GM12878 (cell line): ENCODE data around the gene PIGB. TPM values are rescaled to one million over a fixed set of nuclear protein-coding genes. Genes with fewer than 3 reads are reported as not detected.
A peak's percentile ranks its signal among the peaks of the same experiment; 100 is the strongest.

ENCODE experiments used
- ATAC-seq: fragments of 200-7000 bp; cut with Tn5 transposase; 3 replicates; pipeline ENCODE4 v1.9.1; 2020; ENCODE audit warnings: mild to moderate bottlenecking, moderate library complexity
- BruUV-seq: library from RNA; stranded (reverse); fragments of 400-500 nt; replicated peaks from 2 replicates; lab custom pipeline; 2021; lab: Mats Ljungman, UMichigan
- CTCF ChIA-PET: fragments of 300-600 bp; sonication (Branson Sonifier 250); formaldehyde crosslinking; extraction: SDS; loops from one replicate; lab custom pipeline; 2021; ENCODE audit warnings: inconsistent platforms; lab: Yijun Ruan, JAX
- POLR2A ChIA-PET: fragments of 350-600 bp; formaldehyde crosslinking; extraction: SDS; loops from one replicate; lab custom pipeline; 2021; ENCODE audit warnings: inconsistent platforms; lab: Charles Lee
- RAD21 ChIA-PET: fragments of 300-600 bp; sonication (Branson Sonifier 250); formaldehyde crosslinking; loops from one replicate; lab custom pipeline; 2023; ENCODE audit warnings: antibody characterized with exemption; ENCODE audit not compliant: unreplicated experiment; lab: Charles Lee
- SMC1A ChIA-PET: fragments of 300-600 bp; sonication (Branson Sonifier 250); formaldehyde crosslinking; loops from one replicate; lab custom pipeline; 2023; ENCODE audit not compliant: unreplicated experiment, uncharacterized antibody; lab: Charles Lee
- DNase-seq: peaks from one replicate; pipeline ENCODE4 v3.0.0-alpha.2; 2011; ENCODE audit warnings: low read depth, low spot score
- FAIRE-seq: peaks from 3 replicates; lab custom pipeline; 2011; peaks lifted over from hg19 to GRCh38; lab: Jason Lieb, UNC
- H2AFZ ChIP-seq: 2 replicates; pipeline ENCODE4 v1.6.0; 2011; ENCODE audit warnings: low read depth, low read length, control low read depth; ENCODE audit not compliant: control insufficient read depth
- H3K27ac ChIP-seq: 2 replicates; pipeline ENCODE4 v1.5.1; 2011; ENCODE audit warnings: control low read depth; ENCODE audit not compliant: control insufficient read depth, insufficient read depth
- H3K27me3 ChIP-seq, 2 experiments: replicated peaks in 1 of 2; 2 replicates each; pipeline versions ENCODE4 v1.6.0 to v1.6.1; 2011; ENCODE audit warnings: low read length in 1 of 2; ENCODE audit not compliant: control insufficient read depth in 2 of 2, insufficient read depth in 2 of 2
- H3K36me3 ChIP-seq, 2 experiments: 2 replicates each; pipeline ENCODE4 v1.5.1; 2011; ENCODE audit warnings: low read length in 1 of 2; ENCODE audit not compliant: control insufficient read depth in 2 of 2, insufficient read depth in 2 of 2
- H3K4me1 ChIP-seq: 2 replicates; pipeline ENCODE4 v1.6.1; 2011; ENCODE audit warnings: mild to moderate bottlenecking, low read length, moderate library complexity, mixed read lengths; ENCODE audit not compliant: control insufficient read depth, insufficient read depth
- H3K4me2 ChIP-seq: 2 replicates; pipeline ENCODE4 v1.6.0; 2011; ENCODE audit warnings: control low read depth; ENCODE audit not compliant: control insufficient read depth, insufficient read depth
- H3K4me3 ChIP-seq: fragments of 200-600 bp; sonication (generic); 2 replicates; pipeline ENCODE4 v1.5.1; 2016
- H3K79me2 ChIP-seq: 2 replicates; pipeline ENCODE4 v1.6.0; 2011; ENCODE audit warnings: low read length; ENCODE audit not compliant: control insufficient read depth, insufficient read depth
- H3K9ac ChIP-seq: 2 replicates; pipeline ENCODE4 v1.8.0; 2011; ENCODE audit warnings: low read length, control low read depth, mixed read lengths; ENCODE audit not compliant: control insufficient read depth, insufficient read depth
- H3K9me3 ChIP-seq: replicated peaks from 3 replicates; pipeline ENCODE4 v1.5.1; 2011; ENCODE audit warnings: mild to moderate bottlenecking, low read length; ENCODE audit not compliant: control insufficient read depth, insufficient read depth
- H4K20me1 ChIP-seq: 2 replicates; pipeline ENCODE4 v1.6.0; 2011; ENCODE audit not compliant: control insufficient read depth, insufficient read depth
- CEBPZ ChIP-seq: fragments of 150-350 bp; IDR thresholded peaks from 2 replicates; pipeline ENCODE4 v1.6.1; 2016; ENCODE audit warnings: low read depth, low read length
- DPF2 ChIP-seq: fragments of 450-650 bp; IDR thresholded peaks from 2 replicates; pipeline ENCODE4 v1.6.1; 2017; ENCODE audit warnings: mild to moderate bottlenecking
- ETV6 ChIP-seq, 2 experiments: fragments of 450-650 bp in 1 of 2; IDR thresholded peaks in 1 of 2; conservative IDR thresholded peaks in 1 of 2; 2 replicates each; pipeline ENCODE4 v1.6.1; 2014; ENCODE audit warnings: antibody characterized with exemption in 1 of 2, borderline replicate concordance in 1 of 2, low read depth in 1 of 2, mild to moderate bottlenecking in 1 of 2, moderate library complexity in 1 of 2
- HDAC6 ChIP-seq: fragments of 200-600 bp; sonication (generic); IDR thresholded peaks from one replicate; pipeline ENCODE4 v1.8.0; 2017; ENCODE audit warnings: antibody characterized with exemption; ENCODE audit not compliant: unreplicated experiment
- HDGF ChIP-seq: fragments of 450-650 bp; IDR thresholded peaks from 2 replicates; pipeline ENCODE4 v1.6.1; 2016; ENCODE audit warnings: antibody characterized with exemption
- KAT2A ChIP-seq: conservative IDR thresholded peaks from 2 replicates; pipeline ENCODE4 v1.6.1; 2011; ENCODE audit warnings: low read depth, low read length; ENCODE audit not compliant: control insufficient read depth
- MTA3 ChIP-seq: IDR thresholded peaks from 2 replicates; pipeline ENCODE4 v1.6.1; 2012; ENCODE audit warnings: low read length, inconsistent platforms, borderline replicate concordance
- NFXL1 ChIP-seq: fragments of 450-650 bp; IDR thresholded peaks from 2 replicates; pipeline ENCODE4 v1.6.1; 2017; ENCODE audit warnings: antibody characterized with exemption, mild to moderate bottlenecking, borderline replicate concordance
- RBBP5 ChIP-seq: fragments of 200-600 bp; sonication (generic); conservative IDR thresholded peaks from 2 replicates; pipeline ENCODE4 v1.6.1; 2016
- SREBF2 ChIP-seq: IDR thresholded peaks from 2 replicates; pipeline ENCODE4 v1.6.1; 2012; ENCODE audit warnings: mild to moderate bottlenecking, low read length
- STAT1 ChIP-seq: fragments of 450-650 bp; conservative IDR thresholded peaks from 2 replicates; pipeline ENCODE4 v1.6.1; 2014; ENCODE audit warnings: antibody characterized with exemption, mild to moderate bottlenecking
- STAT3 ChIP-seq: IDR thresholded peaks from 2 replicates; pipeline ENCODE4 v1.6.1; 2011; ENCODE audit warnings: low read depth, low read length, improper control_type of control experiment
- TAF1 ChIP-seq: IDR thresholded peaks from 2 replicates; pipeline ENCODE4 v1.6.1; 2011; ENCODE audit warnings: mild to moderate bottlenecking, low read depth, low read length, borderline replicate concordance
- YY1 ChIP-seq: IDR thresholded peaks from 2 replicates; pipeline ENCODE4 v1.6.1; 2011; ENCODE audit warnings: low read depth, mild to moderate bottlenecking, low read length
- WGBS: methylation state at CpG from one replicate; pipeline ENCODE4 v1.1.6; 2016; ENCODE audit warnings: low lambda C conversion rate; ENCODE audit not compliant: insufficient replicate concordance, insufficient coverage; ENCODE audit errors: missing lambda C conversion rate; 5-methylcytosine and 5-hydroxymethylcytosine counted together
- in situ Hi-C: fragments of 300-500 bp; cut with MboI; formaldehyde crosslinking; loops from 9 replicates; pipeline ENCODE4 v1.14.3; 2018; ENCODE audit warnings: mixed read lengths
- intact Hi-C: fragments of 100-400 bp; cut with micrococcal nuclease; formaldehyde crosslinking; loops from one replicate; pipeline ENCODE4 v1.14.2; 2022; ENCODE audit not compliant: unreplicated experiment
- polyA plus RNA-seq, 11 experiments: library from polyadenylated mRNA; depleted of rRNA in 4 of 11; unstranded in 6 of 11; stranded (reverse) in 5 of 11; fragments of >200 nt; fragmentation: Nextera tagmentation in 4 of 11; fragmentation: Illumina TruSeq in 1 of 11; extraction: Ambion mirVana in 4 of 11; extraction: Trizol in 1 of 11; gene quantifications; 1 replicate in 1 of 11; 2 replicates in 10 of 11; pipeline versions ENCODE4 v1.2.1 to v1.2.3, GENCODE V29; 2011 to 2016; ENCODE audit warnings: inconsistent platforms in 2 of 11, missing spikeins in 2 of 11, low read depth in 1 of 11
- total RNA-seq, 4 experiments: library from RNA; depleted of rRNA in 3 of 4; stranded (reverse); fragments of >200 nt in 3 of 4; fragmentation: Illumina TruSeq in 1 of 4; extraction: Trizol in 1 of 4; gene quantifications; 2 replicates each; pipeline versions ENCODE4 v1.2.1 to v1.2.3, GENCODE V29; 2013 to 2021
- TF ChIP-seq, protein P1 (sequence below): fragments of 450-650 bp; IDR thresholded peaks from 2 replicates; pipeline ENCODE4 v1.6.1; 2017; ENCODE audit warnings: mild to moderate bottlenecking, moderate library complexity
- TF ChIP-seq, protein P2 (sequence below): IDR thresholded peaks from 2 replicates; pipeline ENCODE4 v1.6.1; 2012; ENCODE audit warnings: low read depth, low read length, improper control_type of control experiment

PIGB gene
- total and polyA plus RNA-seq, 10 of the 15 experiments (the other 5 are each of a cell fraction or from before 2014, with no cell fraction given): 17.9 to 46.0 (median 25.2) TPM

DNA sequence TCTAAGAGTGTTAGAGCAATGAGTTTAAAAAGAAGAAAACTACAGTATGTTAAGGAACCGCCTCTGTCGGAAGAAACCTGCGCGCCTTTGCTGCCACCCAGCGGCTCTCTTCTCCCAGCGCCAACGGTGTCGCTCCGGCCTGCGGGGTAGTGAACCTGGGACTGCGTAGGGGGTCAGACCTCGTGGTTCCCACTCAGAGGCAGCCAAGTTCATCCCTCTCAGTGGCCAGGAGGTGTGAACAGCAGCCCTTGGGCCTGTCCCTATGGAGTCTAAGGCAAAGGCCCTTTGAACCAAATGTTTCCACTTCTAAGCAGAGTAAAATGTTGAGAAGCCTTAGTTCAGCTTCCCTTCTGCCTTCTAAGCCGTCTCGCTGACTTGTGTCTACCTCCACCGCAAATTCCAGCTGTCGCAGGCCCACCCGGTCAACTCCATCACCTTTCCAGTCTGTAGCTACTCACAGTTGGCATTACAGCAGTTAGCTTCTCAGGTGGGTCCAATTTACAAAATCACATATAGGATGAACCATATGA, 28.4 kb upstream of the PIGB start:
- in situ Hi-C loops (no loop called here), intact Hi-C loops (loop anchor here (1.0 kb wide), 3 partner anchors 69 to 145 kb away; no protein-coding TSS in a partner anchor)
- BruUV-seq: no TSS peak
- POLR2A ChIA-PET: no interaction called here
- Histone ChIP-seq H3K9ac (peak overlapping the region; percentile 66), H3K27me3 (no peaks in the 10 kb centered on the region), H3K27ac (no peak overlapping the region; the same call in 1 of the 2 replicates), H3K4me3 (peak overlapping the region; percentile 89; the same call in 1 of the 2 replicates), H3K4me1 (no peaks in the 10 kb centered on the region; the same call in 1 of the 2 replicates), H3K9me3 (no peaks in the 10 kb centered on the region), H4K20me1 (no peaks in the 10 kb centered on the region), H3K36me3 (no peaks in the 10 kb centered on the region), H3K4me2 (peak overlapping the region; percentile 82), H3K79me2 (peaks cover 10% of the 10 kb centered on the region), H2AFZ (peak overlapping the region; percentile 81; the same call in 1 of the 2 replicates)
- FAIRE-seq (peak; percentile 56), ATAC-seq (peak; percentile 83), DNase-seq (no peak)
- WGBS: 14% methylated on average over 17 of the region's 17 CpGs
- SMC1A ChIA-PET: interaction anchor here (0.7 to 4.1 kb wide), 13 partner anchors 8 to 1328 kb away, joined by 3 to 64 read pairs (median 5); partner anchors contain the start of genes PIGB and PIGBOS1
- RAD21 ChIA-PET: interaction anchor here (1.1 to 4.5 kb wide), 7 partner anchors 26 to 144 kb away, joined by 3 to 59 read pairs (median 5); partner anchors contain the start of genes PIGB, PIGBOS1 and RSL24D1
- CTCF ChIA-PET: interaction anchor here (0.7 to 5.3 kb wide), 21 partner anchors 14 to 1483 kb away, joined by 3 to 50 read pairs (median 3); partner anchors contain the start of genes PIERCE2 and PIGBOS1
- TF ChIP-seq CEBPZ: no peak
- TF ChIP-seq TAF1: no peak
- TF ChIP-seq HDGF: no peak
- TF ChIP-seq RBBP5: no peak
- no peak for TF ChIP-seq SREBF2
- no peak for TF ChIP-seq STAT1
- TF ChIP-seq NFXL1: no peak
- TF ChIP-seq HDAC6: no peak
- TF ChIP-seq ETV6 (conservative IDR thresholded peaks at IDR 0.05 in 1 of 2, IDR thresholded peaks at IDR 0.05 in 1 of 2; ENCODE audit: borderline replicate concordance in 1 of 2, low read depth in 1 of 2): no peak
- TF ChIP-seq STAT3: no peak
- TF ChIP-seq, protein P1, sequence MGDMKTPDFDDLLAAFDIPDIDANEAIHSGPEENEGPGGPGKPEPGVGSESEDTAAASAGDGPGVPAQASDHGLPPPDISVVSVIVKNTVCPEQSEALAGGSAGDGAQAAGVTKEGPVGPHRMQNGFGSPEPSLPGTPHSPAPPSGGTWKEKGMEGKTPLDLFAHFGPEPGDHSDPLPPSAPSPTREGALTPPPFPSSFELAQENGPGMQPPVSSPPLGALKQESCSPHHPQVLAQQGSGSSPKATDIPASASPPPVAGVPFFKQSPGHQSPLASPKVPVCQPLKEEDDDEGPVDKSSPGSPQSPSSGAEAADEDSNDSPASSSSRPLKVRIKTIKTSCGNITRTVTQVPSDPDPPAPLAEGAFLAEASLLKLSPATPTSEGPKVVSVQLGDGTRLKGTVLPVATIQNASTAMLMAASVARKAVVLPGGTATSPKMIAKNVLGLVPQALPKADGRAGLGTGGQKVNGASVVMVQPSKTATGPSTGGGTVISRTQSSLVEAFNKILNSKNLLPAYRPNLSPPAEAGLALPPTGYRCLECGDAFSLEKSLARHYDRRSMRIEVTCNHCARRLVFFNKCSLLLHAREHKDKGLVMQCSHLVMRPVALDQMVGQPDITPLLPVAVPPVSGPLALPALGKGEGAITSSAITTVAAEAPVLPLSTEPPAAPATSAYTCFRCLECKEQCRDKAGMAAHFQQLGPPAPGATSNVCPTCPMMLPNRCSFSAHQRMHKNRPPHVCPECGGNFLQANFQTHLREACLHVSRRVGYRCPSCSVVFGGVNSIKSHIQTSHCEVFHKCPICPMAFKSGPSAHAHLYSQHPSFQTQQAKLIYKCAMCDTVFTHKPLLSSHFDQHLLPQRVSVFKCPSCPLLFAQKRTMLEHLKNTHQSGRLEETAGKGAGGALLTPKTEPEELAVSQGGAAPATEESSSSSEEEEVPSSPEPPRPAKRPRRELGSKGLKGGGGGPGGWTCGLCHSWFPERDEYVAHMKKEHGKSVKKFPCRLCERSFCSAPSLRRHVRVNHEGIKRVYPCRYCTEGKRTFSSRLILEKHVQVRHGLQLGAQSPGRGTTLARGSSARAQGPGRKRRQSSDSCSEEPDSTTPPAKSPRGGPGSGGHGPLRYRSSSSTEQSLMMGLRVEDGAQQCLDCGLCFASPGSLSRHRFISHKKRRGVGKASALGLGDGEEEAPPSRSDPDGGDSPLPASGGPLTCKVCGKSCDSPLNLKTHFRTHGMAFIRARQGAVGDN: no peak
- TF ChIP-seq, protein P2, sequence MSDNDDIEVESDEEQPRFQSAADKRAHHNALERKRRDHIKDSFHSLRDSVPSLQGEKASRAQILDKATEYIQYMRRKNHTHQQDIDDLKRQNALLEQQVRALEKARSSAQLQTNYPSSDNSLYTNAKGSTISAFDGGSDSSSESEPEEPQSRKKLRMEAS: peak; percentile 28; the same call in 1 of the 2 replicates
- TF ChIP-seq MTA3: no peak
- peak; percentile 76 for TF ChIP-seq YY1
- no peak for TF ChIP-seq DPF2
- TF ChIP-seq KAT2A: no peak
